ENCODE measurements around the gene ARMC12.

Gene ARMC12

GRCh38 chr6:35735452-35735851, 1.4 kb upstream of the ARMC12 start:
- no peak for DNase-seq

- DNase-seq = peak in 11 of 14 donors; percentile 16 to 75 (median 55)
These were observed 458 bp upstream of the ARMC12 start for GRCh38 chr6:35736253-35736894.

- DNase-seq = peak in 5 of 14 donors; percentile 11 to 57 (median 21)
These were observed 780 bp downstream of the ARMC12 start for GRCh38 chr6:35737413-35738211.

GRCh38 chr6:35739645-35740524, 3.1 kb downstream of the ARMC12 start:
- no peak for DNase-seq

- no peak for DNase-seq
These were observed 6.0 kb downstream of the ARMC12 start for GRCh38 chr6:35742842-35743241.

GRCh38 chr6:35745509-35745908, 8.7 kb downstream of the ARMC12 start:
- no peak for DNase-seq

- no peak for DNase-seq
These were observed 9.7 kb downstream of the ARMC12 start for GRCh38 chr6:35746516-35746915.

GRCh38 chr6:35747877-35748276, 11.0 kb downstream of the ARMC12 start:
- DNase-seq = no peak

- DNase-seq = no peak
These were observed 13.7 kb downstream of the ARMC12 start for GRCh38 chr6:35750557-35750956.

GRCh38 chr6:35751594-35751993, 14.8 kb downstream of the ARMC12 start:
- no peak for DNase-seq

- no peak for DNase-seq
These were observed 15.5 kb downstream of the ARMC12 start for GRCh38 chr6:35752330-35752729.

- no peak for DNase-seq
These were observed 17.8 kb downstream of the ARMC12 start for GRCh38 chr6:35754452-35755277.

GRCh38 chr6:35755278-35755924, 18.6 kb downstream of the ARMC12 start:
- no peak for DNase-seq

- DNase-seq = no peak
These were observed 20.8 kb downstream of the ARMC12 start for GRCh38 chr6:35757456-35758123.

GRCh38 chr6:35759426-35759825, 22.6 kb downstream of the ARMC12 start:
- no peak for DNase-seq

GRCh38 chr6:35765739-35766138, 28.9 kb downstream of the ARMC12 start:
- no peak for DNase-seq

GRCh38 chr6:35769211-35769610, 32.4 kb downstream of the ARMC12 start:
- no peak for DNase-seq

- DNase-seq = no peak
These were observed 34.5 kb downstream of the ARMC12 start for GRCh38 chr6:35771343-35771627.

- DNase-seq = no peak
These were observed 37.4 kb downstream of the ARMC12 start for GRCh38 chr6:35774116-35774794.

GRCh38 chr6:35775031-35775430, 38.2 kb downstream of the ARMC12 start:
- DNase-seq = no peak
